NCI-H446 (cell line): ENCODE measurements around the gene CD177.
"Not testable (repeated sequence)": the region's sequence is repeated elsewhere in the genome, so short reads cannot be mapped to it uniquely, and the experiment has no call there.

Source experiments
- DNase-seq, 2 experiments: peaks; one replicate each; lab custom pipeline; 2025; lab: John Stamatoyannopoulos, UW

CD177 gene

GRCh38 chr19:43332058-43332922, 21.2 kb upstream of the CD177 start:
- DNase-seq: no peak

DNA sequence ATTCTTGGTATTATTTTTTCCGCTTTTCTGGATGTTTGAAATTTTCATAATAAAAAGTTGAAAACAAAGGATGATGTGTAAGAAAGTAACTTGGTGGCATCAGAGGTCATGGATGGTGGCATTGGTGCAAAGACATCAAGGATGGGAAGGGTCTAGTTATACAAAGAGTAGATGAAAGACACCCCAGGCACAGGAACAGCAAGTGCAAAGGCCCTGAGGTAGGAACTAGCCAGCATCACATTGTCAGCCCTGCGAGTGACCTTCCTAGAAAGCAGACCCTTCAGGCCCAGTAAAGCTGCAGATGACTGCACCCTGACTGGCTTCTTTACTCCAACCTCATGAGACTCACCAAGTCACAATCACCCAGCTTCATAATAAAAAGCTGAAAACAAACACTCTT, 17.0 kb upstream of the CD177 start:
- not testable (repeated sequence) for DNase-seq

- no peak for DNase-seq
Observed at GRCh38 chr19:43337737-43338136, 15.7 kb upstream of the CD177 start.

GRCh38 chr19:43338530-43338929, 15.0 kb upstream of the CD177 start:
- no peak for DNase-seq

DNA sequence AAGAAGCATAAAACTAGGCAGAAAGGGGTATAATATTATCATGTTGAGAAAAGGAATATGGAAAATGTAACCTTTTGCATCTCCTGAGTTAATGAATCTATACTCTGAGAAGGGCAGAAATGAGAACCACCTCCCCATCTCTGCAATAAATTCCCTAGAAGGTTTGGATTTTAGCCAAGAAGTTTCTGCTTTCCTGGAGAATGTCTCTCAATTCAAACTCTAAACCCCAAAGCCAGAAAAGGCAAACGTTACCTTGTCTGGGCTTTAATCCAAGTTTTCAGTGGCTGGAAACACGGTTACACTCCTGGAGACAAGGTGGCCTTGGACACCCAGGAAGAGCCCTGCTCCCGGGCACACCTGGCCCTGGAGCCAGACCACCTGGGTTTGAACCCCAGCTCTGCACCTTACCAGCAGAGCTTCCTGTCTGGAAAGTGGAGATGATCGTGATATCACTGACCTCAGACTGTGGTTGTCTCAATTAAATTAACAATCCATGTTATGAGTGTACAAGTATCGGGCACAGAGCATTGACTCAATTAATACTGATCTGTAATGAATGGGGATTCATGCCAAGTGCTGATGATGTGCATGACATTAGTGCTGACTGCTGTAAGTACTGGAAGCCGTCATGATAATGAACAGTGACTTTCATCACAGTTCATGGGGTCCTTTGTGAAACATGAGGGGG, 14.1 kb upstream of the CD177 start:
- DNase-seq: not testable (repeated sequence)

- DNase-seq: not testable (repeated sequence)
Observed at GRCh38 chr19:43340101-43340500, 13.4 kb upstream of the CD177 start.

DNA sequence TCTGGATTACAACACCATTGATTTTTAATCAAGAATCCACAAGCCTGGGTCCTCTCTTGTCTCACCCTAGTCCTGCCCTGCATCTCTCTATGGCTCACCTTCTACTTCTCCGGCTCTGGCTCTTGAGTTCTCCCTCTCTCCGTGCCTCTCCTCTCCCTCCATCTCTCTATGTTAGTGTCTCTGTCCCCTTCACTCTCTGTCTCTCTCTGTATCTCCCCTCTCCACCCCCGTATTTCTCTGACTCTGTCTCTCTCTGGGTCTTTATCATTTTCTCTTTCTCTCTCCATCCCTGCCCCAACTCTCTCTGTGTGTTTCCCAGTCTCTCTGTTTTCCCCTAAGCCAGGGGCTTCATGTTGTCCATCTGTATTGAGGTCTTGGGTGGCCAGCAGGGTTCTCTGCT, 12.4 kb upstream of the CD177 start:
- not testable (repeated sequence) for DNase-seq

GRCh38 chr19:43342104-43342503, 11.4 kb upstream of the CD177 start:
- DNase-seq: not testable (repeated sequence)

DNA sequence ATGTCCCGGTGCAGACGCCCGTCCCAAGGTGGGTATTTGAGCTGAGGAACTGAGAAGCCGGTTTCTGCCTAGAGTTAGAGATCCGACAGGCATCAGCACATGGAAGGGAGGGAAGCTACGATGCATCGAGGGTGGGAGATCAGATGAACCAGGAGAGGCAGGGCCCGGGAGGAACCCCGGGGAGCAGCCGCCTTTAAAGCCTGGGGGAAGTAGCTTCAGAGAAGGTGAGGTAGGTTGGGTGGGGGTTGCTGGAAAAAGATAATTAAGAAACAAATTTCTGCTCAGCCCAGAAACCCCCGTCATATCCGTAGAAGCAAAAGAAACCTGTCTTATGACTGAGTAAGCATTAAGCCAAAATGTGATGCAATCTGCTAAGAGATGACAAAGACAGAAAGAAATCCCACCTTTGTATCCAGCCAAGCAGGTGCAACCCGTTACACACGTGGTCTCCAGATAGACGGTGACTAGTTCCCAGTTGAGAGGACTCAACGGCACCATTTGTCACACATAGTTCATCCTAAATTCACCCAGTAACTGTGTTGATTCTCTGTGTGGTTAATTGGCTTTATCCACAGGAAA, 9.1 kb upstream of the CD177 start:
- not testable (repeated sequence) for DNase-seq

DNA sequence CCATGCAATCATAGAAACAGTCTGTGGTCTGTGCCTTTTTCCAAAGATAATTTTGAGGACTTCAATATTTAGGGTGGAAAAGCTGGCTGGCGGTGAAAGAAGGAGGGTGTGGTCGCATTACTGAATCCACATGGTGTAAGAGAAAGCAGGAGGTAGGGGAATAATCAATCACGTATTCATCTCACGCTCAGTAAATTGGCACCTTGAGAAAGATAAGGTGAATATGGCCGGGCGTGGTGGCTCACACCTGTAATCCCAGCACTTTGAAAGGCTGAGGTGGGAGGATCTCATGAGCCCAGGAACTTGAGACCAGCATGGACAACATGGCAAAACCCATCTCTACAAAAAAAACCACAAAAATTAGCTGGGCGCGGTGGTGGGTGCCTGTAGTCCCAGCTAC, 3.7 kb upstream of the CD177 start:
- not testable (repeated sequence) for DNase-seq

GRCh38 chr19:43351998-43352746, 1.3 kb upstream of the CD177 start:
- DNase-seq: no peak

DNA sequence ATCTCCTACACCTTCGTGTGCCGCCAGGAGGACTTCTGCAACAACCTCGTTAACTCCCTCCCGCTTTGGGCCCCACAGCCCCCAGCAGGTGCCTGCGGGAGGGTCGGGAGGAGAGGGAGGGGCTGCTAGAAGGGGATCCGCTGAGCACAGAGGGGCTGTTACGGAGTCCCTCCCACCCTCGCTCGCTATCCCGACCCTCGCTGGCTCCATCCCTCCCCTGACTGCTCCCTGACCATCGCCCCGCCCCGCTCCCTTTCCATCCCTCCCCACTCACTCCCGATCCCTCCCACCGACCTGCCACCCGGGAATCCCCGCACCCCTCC, 780 bp downstream of the CD177 start:
- no peak for DNase-seq

GRCh38 chr19:43356749-43357148, 3.3 kb downstream of the CD177 start:
- not testable (repeated sequence) for DNase-seq

DNA sequence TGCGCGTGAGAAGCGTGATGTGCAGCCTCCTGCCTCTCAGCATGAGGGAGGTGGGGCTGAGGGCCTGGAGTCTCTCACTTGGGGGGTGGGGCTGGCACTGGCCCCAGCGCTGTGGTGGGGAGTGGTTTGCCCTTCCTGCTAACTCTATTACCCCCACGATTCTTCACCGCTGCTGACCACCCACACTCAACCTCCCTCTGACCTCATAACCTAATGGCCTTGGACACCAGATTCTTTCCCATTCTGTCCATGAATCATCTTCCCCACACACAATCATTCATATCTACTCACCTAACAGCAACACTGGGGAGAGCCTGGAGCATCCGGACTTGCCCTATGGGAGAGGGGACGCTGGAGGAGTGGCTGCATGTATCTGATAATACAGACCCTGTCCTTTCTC, 8.7 kb downstream of the CD177 start:
- DNase-seq: no peak

DNA sequence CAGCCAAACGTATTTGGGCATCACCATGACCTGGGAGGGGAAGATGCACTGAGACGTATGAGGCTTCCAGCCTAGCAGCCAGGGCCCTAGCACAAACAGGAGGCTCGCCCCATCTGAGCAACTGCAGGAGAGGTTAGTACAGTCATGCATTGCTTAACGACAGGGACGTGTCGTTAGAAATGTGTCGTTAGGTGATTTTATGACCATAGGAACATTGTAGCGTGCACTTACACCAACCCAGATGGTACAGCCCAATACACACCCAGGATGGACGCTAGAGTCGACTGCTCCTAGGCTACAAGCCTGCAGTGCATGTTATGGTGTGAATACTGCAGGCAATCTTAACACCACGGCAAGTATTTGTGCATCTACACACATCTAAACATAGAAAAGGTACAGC, 9.3 kb downstream of the CD177 start:
- DNase-seq: no peak

GRCh38 chr19:43365677-43366076, 12.2 kb downstream of the CD177 start:
- not testable (repeated sequence) for DNase-seq

DNA sequence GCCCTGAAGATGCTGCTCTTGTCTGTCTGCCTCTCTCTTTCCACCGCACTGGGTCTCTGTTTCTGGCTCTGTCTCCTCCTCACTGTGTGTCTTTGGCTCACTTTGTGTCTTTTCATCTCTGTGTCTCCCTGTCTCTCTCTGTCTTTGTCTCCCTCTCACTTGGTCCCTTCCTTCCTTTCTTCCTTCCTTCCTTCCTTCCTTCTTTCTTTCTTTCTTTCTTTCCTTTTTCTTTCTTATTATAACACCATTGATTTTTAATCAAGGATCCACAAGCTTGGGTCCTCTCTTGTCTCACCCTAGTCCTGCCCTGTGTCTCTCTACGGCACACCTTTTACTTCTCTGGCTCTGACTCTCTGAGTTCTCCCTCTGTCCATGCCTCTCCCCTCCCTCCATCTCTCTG, 14.3 kb downstream of the CD177 start:
- no peak for DNase-seq

DNA sequence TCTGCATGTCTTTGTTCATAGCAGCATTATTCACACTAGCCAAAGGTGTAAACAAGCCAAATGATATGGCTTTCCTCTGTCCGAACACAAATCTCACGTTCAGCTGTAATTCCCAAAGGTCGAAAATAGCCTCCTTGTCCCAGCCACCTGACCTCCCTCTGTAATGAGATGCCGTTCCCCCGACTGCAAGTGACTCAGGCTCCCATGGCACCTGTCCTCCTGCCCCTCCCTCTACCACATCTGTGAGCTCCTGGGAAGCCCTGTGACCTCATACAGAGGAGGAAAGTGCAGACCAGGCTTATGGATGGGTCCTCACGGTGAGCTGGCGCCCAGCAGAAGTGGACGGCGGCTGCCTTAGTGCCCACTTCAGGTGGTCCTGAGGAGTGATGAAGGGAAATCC, 15.4 kb downstream of the CD177 start:
- not testable (repeated sequence) for DNase-seq

GRCh38 chr19:43371909-43372308, 18.4 kb downstream of the CD177 start:
- DNase-seq: no peak

GRCh38 chr19:43372462-43372861, 19.0 kb downstream of the CD177 start:
- no peak for DNase-seq

- DNase-seq: not testable (repeated sequence)
Observed at GRCh38 chr19:43377624-43378023, 24.1 kb downstream of the CD177 start.

- no peak for DNase-seq
Observed at GRCh38 chr19:43380008-43380407, 26.5 kb downstream of the CD177 start.
